Small intestine (tissue), 16 donors: ENCODE results near the gene BCORL1. TPM values are rescaled to one million over a fixed set of nuclear protein-coding genes. Genes with fewer than 3 reads are reported as not detected.
A peak's percentile ranks its signal among the peaks of the same experiment; 100 is the strongest.

Source experiments
- DNase-seq, 2 donors: peaks; one replicate each; pipeline versions ENCODE4 v3.0.0 to v3.0.0-alpha.2; 2013
- FAIRE-seq: peaks from 2 replicates; lab custom pipeline; 2012; peaks lifted over from hg19 to GRCh38; lab: Jason Lieb, UNC
- H3K27ac ChIP-seq, 3 donors: one replicate each; pipeline ENCODE4 v1.5.1; 2013; ENCODE audit warnings: low read length in 2 of 3, mild to moderate bottlenecking in 2 of 3, control low read depth in 1 of 3, inconsistent platforms in 1 of 3, low read depth in 1 of 3, moderate library complexity in 1 of 3
- H3K27me3 ChIP-seq, 3 donors: one replicate each; pipeline ENCODE4 v1.6.1; 2013; ENCODE audit warnings: low read length in 3 of 3, inconsistent platforms in 1 of 3; ENCODE audit not compliant: control insufficient read depth in 3 of 3, insufficient read depth in 3 of 3
- H3K36me3 ChIP-seq, 3 donors: one replicate each; pipeline ENCODE4 v1.6.1; 2013; ENCODE audit warnings: low read length in 3 of 3, inconsistent platforms in 1 of 3, low read depth in 1 of 3, mild to moderate bottlenecking in 1 of 3, moderate library complexity in 1 of 3; ENCODE audit not compliant: control insufficient read depth in 3 of 3, insufficient read depth in 2 of 3
- H3K4me1 ChIP-seq, 3 donors: one replicate each; pipeline ENCODE4 v1.6.1; 2013; ENCODE audit warnings: low read length in 2 of 3, inconsistent platforms in 1 of 3, low read depth in 1 of 3, mild to moderate bottlenecking in 1 of 3, moderate library complexity in 1 of 3; ENCODE audit not compliant: control insufficient read depth in 3 of 3, insufficient read depth in 2 of 3
- H3K4me3 ChIP-seq, 3 donors: one replicate each; pipeline ENCODE4 v1.5.1; 2013; ENCODE audit warnings: low read length in 3 of 3, control low read depth in 1 of 3, inconsistent platforms in 1 of 3, low read depth in 1 of 3, mild to moderate bottlenecking in 1 of 3, moderate library complexity in 1 of 3
- H3K9me3 ChIP-seq, 2 donors: one replicate each; pipeline ENCODE4 v1.6.1; 2013; ENCODE audit warnings: low read depth in 1 of 2, low read length in 1 of 2; ENCODE audit not compliant: control insufficient read depth in 2 of 2, insufficient read depth in 1 of 2
- WGBS, 3 donors: extraction: QIAGEN DNeasy Blood & Tissue Kit; methylation state at CpG; one replicate each; pipeline ENCODE4 v1.1.7; 2013; 5-methylcytosine and 5-hydroxymethylcytosine counted together
- long read RNA-seq, 10 donors: transcript quantifications; one replicate each; lab custom pipeline, GENCODE V29; 2026
- polyA plus RNA-seq, 4 donors: library from polyadenylated mRNA; stranded (reverse) in 3 of 4; unstranded in 1 of 4; fragments of 200-250 nt in 3 of 4; fragments of 120-200 nt in 1 of 4; gene quantifications; one replicate each; pipeline versions ENCODE4 v1.2.1 to v1.2.3, GENCODE V29; 2013
- donor health status: healthy with polysubstance abuse.
- donor health status: control.
- donor health status: control.
- donor health status: Bipolar disorder and iron deficiency.
- donor health status: healthy.

BCORL1 gene, protein sequence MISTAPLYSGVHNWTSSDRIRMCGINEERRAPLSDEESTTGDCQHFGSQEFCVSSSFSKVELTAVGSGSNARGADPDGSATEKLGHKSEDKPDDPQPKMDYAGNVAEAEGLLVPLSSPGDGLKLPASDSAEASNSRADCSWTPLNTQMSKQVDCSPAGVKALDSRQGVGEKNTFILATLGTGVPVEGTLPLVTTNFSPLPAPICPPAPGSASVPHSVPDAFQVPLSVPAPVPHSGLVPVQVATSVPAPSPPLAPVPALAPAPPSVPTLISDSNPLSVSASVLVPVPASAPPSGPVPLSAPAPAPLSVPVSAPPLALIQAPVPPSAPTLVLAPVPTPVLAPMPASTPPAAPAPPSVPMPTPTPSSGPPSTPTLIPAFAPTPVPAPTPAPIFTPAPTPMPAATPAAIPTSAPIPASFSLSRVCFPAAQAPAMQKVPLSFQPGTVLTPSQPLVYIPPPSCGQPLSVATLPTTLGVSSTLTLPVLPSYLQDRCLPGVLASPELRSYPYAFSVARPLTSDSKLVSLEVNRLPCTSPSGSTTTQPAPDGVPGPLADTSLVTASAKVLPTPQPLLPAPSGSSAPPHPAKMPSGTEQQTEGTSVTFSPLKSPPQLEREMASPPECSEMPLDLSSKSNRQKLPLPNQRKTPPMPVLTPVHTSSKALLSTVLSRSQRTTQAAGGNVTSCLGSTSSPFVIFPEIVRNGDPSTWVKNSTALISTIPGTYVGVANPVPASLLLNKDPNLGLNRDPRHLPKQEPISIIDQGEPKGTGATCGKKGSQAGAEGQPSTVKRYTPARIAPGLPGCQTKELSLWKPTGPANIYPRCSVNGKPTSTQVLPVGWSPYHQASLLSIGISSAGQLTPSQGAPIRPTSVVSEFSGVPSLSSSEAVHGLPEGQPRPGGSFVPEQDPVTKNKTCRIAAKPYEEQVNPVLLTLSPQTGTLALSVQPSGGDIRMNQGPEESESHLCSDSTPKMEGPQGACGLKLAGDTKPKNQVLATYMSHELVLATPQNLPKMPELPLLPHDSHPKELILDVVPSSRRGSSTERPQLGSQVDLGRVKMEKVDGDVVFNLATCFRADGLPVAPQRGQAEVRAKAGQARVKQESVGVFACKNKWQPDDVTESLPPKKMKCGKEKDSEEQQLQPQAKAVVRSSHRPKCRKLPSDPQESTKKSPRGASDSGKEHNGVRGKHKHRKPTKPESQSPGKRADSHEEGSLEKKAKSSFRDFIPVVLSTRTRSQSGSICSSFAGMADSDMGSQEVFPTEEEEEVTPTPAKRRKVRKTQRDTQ (N-terminal part only)
- 10 to 100 TPM in 1 of 4 donors, 1 to 10 TPM in 3; 1.8 to 22.5 (median 3.2) TPM for polyA plus RNA-seq
- long read RNA-seq, donor 1, full-length matches to known transcripts = 1 of 15 reads
- long read RNA-seq, donor 1, partial matches to known transcripts = 14 of 15 reads
- long read RNA-seq, donor 1, other reads (novel, unspliced or antisense) = 0 of 15 reads
- long read RNA-seq, donor 2 = 0 reads
- long read RNA-seq, donor 3 = 0 reads
- long read RNA-seq, donor 4 = 0 reads
- long read RNA-seq, donor 5 = 0 reads
- long read RNA-seq, donor 6 = 0 reads
- long read RNA-seq, donor 7 = 0 reads
- long read RNA-seq, donor 8 = 0 reads
- long read RNA-seq, donor 9 = 0 reads
- long read RNA-seq, donor 10, partial matches to known transcripts = 13 of 13 reads
- long read RNA-seq, donor 10, other reads (novel, unspliced or antisense) = 0 of 13 reads

GRCh38 chrX:129982300-129983251 lies at the start of gene BCORL1:
BCORL1 (plus strand) TSS chrX:129982635; CDS start chrX:130005232, 22,597 bp downstream.
- 0 to 41% (median 4%) methylated on average over 38 to 72 of the region's 74 CpGs for WGBS, 3 donors
- H3K4me1 ChIP-seq = no peaks in the 10 kb centered on the region
- peak within 1 kb of the TSS in 2 of 3 donors; percentile 50 to 55 for H3K4me3 ChIP-seq
- no peak for FAIRE-seq
- H3K27ac ChIP-seq = peak within 1 kb of the TSS in 2 of 3 donors; percentile 12 to 44
- peak; percentile 88 to 94 for DNase-seq
- H3K9me3 ChIP-seq = no peaks in the 10 kb centered on the region
- no peaks in the 10 kb centered on the region for H3K36me3 ChIP-seq
- no peaks in the 10 kb centered on the region for H3K27me3 ChIP-seq

DNA sequence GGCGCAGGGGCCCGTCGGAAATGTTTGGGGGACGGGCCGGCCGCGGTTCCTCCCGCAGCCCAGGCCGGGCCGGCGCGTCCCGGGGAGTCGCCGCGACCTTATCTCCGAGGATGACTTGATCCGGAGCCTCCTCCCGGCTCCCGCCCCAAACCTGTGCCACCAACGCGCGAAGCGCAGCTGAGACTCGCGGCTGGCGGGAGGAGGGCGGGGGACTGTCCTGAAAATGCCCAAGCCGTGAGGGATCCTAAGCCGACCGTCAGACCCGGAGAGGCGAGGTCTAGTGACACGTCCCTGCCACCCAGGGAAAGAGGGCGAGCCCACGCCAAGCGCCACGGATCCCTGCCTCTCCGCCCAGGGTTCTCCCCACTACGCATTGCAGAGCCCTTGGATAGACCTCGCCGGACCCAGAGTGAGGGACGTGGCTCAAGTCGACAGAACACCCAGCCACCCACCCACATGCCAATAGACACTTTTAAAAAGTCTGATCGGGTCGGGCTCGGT lies 49.6 kb upstream of the BCORL1 start:
- peak overlapping the region in 2 of 3 donors; percentile 65 to 80 for H3K27ac ChIP-seq
- H3K9me3 ChIP-seq = no peaks in the 10 kb centered on the region
- H3K4me3 ChIP-seq = peak overlapping the region in 2 of 3 donors; percentile 18 to 66
- DNase-seq (peak in 1 of 2 donors; percentile 29), FAIRE-seq (no peak)
- 6 to 48% (median 11%) methylated on average over 18 to 47 of the region's 47 CpGs for WGBS, 3 donors
- H3K27me3 ChIP-seq = peaks cover 0 to 14% (median 0%) of the 10 kb centered on the region in 3 donors
- peaks cover 0 to 7% (median 0%) of the 10 kb centered on the region in 3 donors for H3K4me1 ChIP-seq
- H3K36me3 ChIP-seq = peaks cover 0 to 8% (median 0%) of the 10 kb centered on the region in 3 donors

- no peak for FAIRE-seq
- H3K4me1 ChIP-seq = peaks cover 0 to 7% (median 0%) of the 10 kb centered on the region in 3 donors
- peaks cover 0 to 14% (median 0%) of the 10 kb centered on the region in 3 donors for H3K27me3 ChIP-seq
- no peak overlapping the region for H3K27ac ChIP-seq
- H3K4me3 ChIP-seq = no peak overlapping the region
- peaks cover 0 to 6% (median 0%) of the 10 kb centered on the region in 3 donors for H3K36me3 ChIP-seq
- WGBS, 3 donors = 27 to 56% (median 52%) methylated on average over 7 of the region's 7 CpGs
- peak; percentile 12 to 17 for DNase-seq
- no peaks in the 10 kb centered on the region for H3K9me3 ChIP-seq
Observed at GRCh38 chrX:129933700-129934099, 48.7 kb upstream of the BCORL1 start.

GRCh38 chrX:129934461-129934860 lies 48.0 kb upstream of the BCORL1 start:
- FAIRE-seq = no peak
- no peaks in the 10 kb centered on the region for H3K36me3 ChIP-seq
- no peaks in the 10 kb centered on the region for H3K9me3 ChIP-seq
- WGBS, 3 donors = 61 to 87% (median 74%) methylated on average over 10 of the region's 10 CpGs
- peaks cover 0 to 7% (median 0%) of the 10 kb centered on the region in 3 donors for H3K4me1 ChIP-seq
- no peak overlapping the region for H3K27ac ChIP-seq
- no peak overlapping the region for H3K4me3 ChIP-seq
- H3K27me3 ChIP-seq = peaks cover 0 to 14% (median 0%) of the 10 kb centered on the region in 3 donors
- DNase-seq = no peak

DNA sequence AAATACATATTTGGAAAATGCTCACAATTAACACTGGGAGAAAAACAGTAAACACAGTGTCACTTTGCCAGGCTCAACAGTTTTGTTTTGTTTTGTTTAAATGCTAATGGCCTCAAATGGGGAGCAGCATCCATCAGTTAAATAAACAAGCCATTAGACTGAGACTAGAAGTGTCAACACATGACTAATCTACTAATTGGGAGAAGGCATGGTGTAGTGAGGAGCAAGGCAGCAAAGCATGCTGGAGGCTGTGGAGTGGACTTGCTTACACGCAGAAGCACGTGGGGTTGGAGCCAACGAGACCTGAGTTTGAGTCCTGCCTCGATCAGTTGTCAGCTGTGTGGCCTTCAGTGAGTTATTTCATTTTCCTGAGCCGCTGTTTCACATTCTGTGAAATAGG lies 47.5 kb upstream of the BCORL1 start:
- Histone ChIP-seq H3K9me3 (no peaks in the 10 kb centered on the region), H3K4me3 (no peak overlapping the region), H3K27ac (no peak overlapping the region), H3K36me3 (no peaks in the 10 kb centered on the region), H3K4me1 (peaks cover 0 to 7% (median 0%) of the 10 kb centered on the region in 3 donors), H3K27me3 (peaks cover 0 to 14% (median 0%) of the 10 kb centered on the region in 3 donors)
- 75 to 85% (median 81%) methylated on average over 5 of the region's 5 CpGs for WGBS, 3 donors
- FAIRE-seq (no peak), DNase-seq (no peak)

- no peak overlapping the region for H3K27ac ChIP-seq
- DNase-seq (no peak), FAIRE-seq (no peak)
- H3K9me3 ChIP-seq = no peaks in the 10 kb centered on the region
- H3K4me3 ChIP-seq = no peak overlapping the region
- H3K36me3 ChIP-seq = no peaks in the 10 kb centered on the region
- H3K4me1 ChIP-seq = peaks cover 0 to 7% (median 0%) of the 10 kb centered on the region in 3 donors
- WGBS, 3 donors = 58 to 64% (median 64%) methylated on average over 4 of the region's 4 CpGs
- H3K27me3 ChIP-seq = peaks cover 0 to 12% (median 0%) of the 10 kb centered on the region in 3 donors
Observed at GRCh38 chrX:129938081-129938480, 44.4 kb upstream of the BCORL1 start.
